Ascending aorta (tissue), 2 donors: ENCODE results near the gene GLIPR1. TPM values are rescaled to one million over a fixed set of nuclear protein-coding genes. Genes with fewer than 3 reads are reported as not detected.
"Not testable (repeated sequence)": the region's sequence is repeated elsewhere in the genome, so short reads cannot be mapped to it uniquely, and the experiment has no call there.

ENCODE experiments used
- DNase-seq, 2 donors: peaks; one replicate each; pipeline ENCODE4 v3.0.0-alpha.2; 2019; ENCODE audit warnings: low spot score in 2 of 2
- H3K27ac ChIP-seq, 2 donors: fragments of 200-600 bp; sonication (generic); one replicate each; pipeline ENCODE4 v1.5.1; 2016 to 2017; ENCODE audit warnings: mild to moderate bottlenecking in 1 of 2
- H3K27me3 ChIP-seq: fragments of 200-600 bp; sonication (generic); one replicate; pipeline ENCODE4 v1.5.1; 2017
- H3K36me3 ChIP-seq, 2 donors: fragments of 200-600 bp; sonication (generic); one replicate each; pipeline ENCODE4 v1.5.1; 2016
- H3K4me1 ChIP-seq, 2 donors: fragments of 200-600 bp; sonication (generic); one replicate each; pipeline ENCODE4 v1.5.1; 2016 to 2017; ENCODE audit warnings: mild to moderate bottlenecking in 1 of 2
- H3K4me3 ChIP-seq, 2 donors: fragments of 200-600 bp; sonication (generic); one replicate each; pipeline ENCODE4 v1.5.1; 2016 to 2017; ENCODE audit warnings: mild to moderate bottlenecking in 1 of 2
- H3K9me3 ChIP-seq, 2 donors: fragments of 200-600 bp; sonication (generic); one replicate each; pipeline ENCODE4 v1.5.1; 2016
- CTCF ChIP-seq, 3 experiments: fragments of 200-600 bp in 2 of 3; fragments of 450-650 bp in 1 of 3; sonication (generic) in 2 of 3; IDR thresholded peaks; one replicate each; pipeline ENCODE4 v1.5.1; 2016 to 2019; ENCODE audit warnings: antibody characterized with exemption in 3 of 3, mild to moderate bottlenecking in 1 of 3, moderate library complexity in 1 of 3
- intact Hi-C: fragments of 100-400 bp; cut with DNase I; formaldehyde crosslinking; loops from one replicate; pipeline ENCODE4 v1.15.1; 2023
- total RNA-seq: library from RNA; depleted of rRNA; stranded (reverse); fragments of >200 nt; gene quantifications from one replicate; pipeline ENCODE4 v1.1.0, GENCODE V29; 2016

Gene GLIPR1
- total RNA-seq, 1 donor from 2014 or later: 43.9 TPM

GRCh38 chr12:75447691-75448393 lies 32.7 kb upstream of the GLIPR1 start:
- intact Hi-C loops: no loop called here
- H3K27ac ChIP-seq: no peak overlapping the region
- no peaks in the 10 kb centered on the region for H3K9me3 ChIP-seq
- H3K36me3 ChIP-seq: no peaks in the 10 kb centered on the region
- no peaks in the 10 kb centered on the region for H3K4me1 ChIP-seq
- TF ChIP-seq CTCF (IDR thresholded peaks at IDR 0.05): no peak
- no peaks in the 10 kb centered on the region for H3K27me3 ChIP-seq
- H3K4me3 ChIP-seq: no peak overlapping the region
- no peak for DNase-seq

- Histone ChIP-seq H3K4me1 (no peaks in the 10 kb centered on the region), H3K27ac (no peak overlapping the region), H3K4me3 (no peak overlapping the region), H3K27me3 (no peaks in the 10 kb centered on the region), H3K36me3 (no peaks in the 10 kb centered on the region), H3K9me3 (no peaks in the 10 kb centered on the region)
- no peak for TF ChIP-seq CTCF (IDR thresholded peaks at IDR 0.05)
- intact Hi-C loops: no loop called here
- DNase-seq: no peak
Measured at GRCh38 chr12:75452675-75453330, 27.8 kb upstream of the GLIPR1 start.

- H3K4me3 ChIP-seq: no peak overlapping the region
- no peak for DNase-seq
- H3K4me1 ChIP-seq: no peaks in the 10 kb centered on the region
- peaks cover 0 to 3% of the 10 kb centered on the region in 2 donors for H3K9me3 ChIP-seq
- H3K36me3 ChIP-seq: no peaks in the 10 kb centered on the region
- no peaks in the 10 kb centered on the region for H3K27me3 ChIP-seq
- TF ChIP-seq CTCF (IDR thresholded peaks at IDR 0.05): no peak
- intact Hi-C loops: no loop called here
- no peak overlapping the region for H3K27ac ChIP-seq
Measured at GRCh38 chr12:75455839-75456238, 24.7 kb upstream of the GLIPR1 start.

GRCh38 chr12:75457191-75457590 lies 23.4 kb upstream of the GLIPR1 start:
- no peak for DNase-seq
- intact Hi-C loops: no loop called here
- no peak overlapping the region for H3K4me3 ChIP-seq
- H3K27ac ChIP-seq: no peak overlapping the region
- TF ChIP-seq CTCF (IDR thresholded peaks at IDR 0.05): no peak
- no peaks in the 10 kb centered on the region for H3K36me3 ChIP-seq
- H3K4me1 ChIP-seq: no peaks in the 10 kb centered on the region
- H3K27me3 ChIP-seq: no peaks in the 10 kb centered on the region
- peaks cover 0 to 3% of the 10 kb centered on the region in 2 donors for H3K9me3 ChIP-seq

- DNase-seq, H3K4me1 ChIP-seq, H3K27me3 ChIP-seq, H3K4me3 ChIP-seq, intact Hi-C loops, H3K27ac ChIP-seq, H3K9me3 ChIP-seq, H3K36me3 ChIP-seq: not testable (repeated sequence)
Measured at GRCh38 chr12:75457866-75458265, 22.7 kb upstream of the GLIPR1 start.

GRCh38 chr12:75459755-75460154 lies 20.8 kb upstream of the GLIPR1 start:
- DNase-seq: no peak
- no peaks in the 10 kb centered on the region for H3K36me3 ChIP-seq
- no peak overlapping the region for H3K27ac ChIP-seq
- no peaks in the 10 kb centered on the region for H3K27me3 ChIP-seq
- intact Hi-C loops: no loop called here
- TF ChIP-seq CTCF (IDR thresholded peaks at IDR 0.05): no peak
- peaks cover 0 to 14% of the 10 kb centered on the region in 2 donors for H3K9me3 ChIP-seq
- no peaks in the 10 kb centered on the region for H3K4me1 ChIP-seq
- H3K4me3 ChIP-seq: no peak overlapping the region
